SU-DHL-6 (cell line): ENCODE results near the gene ARAP3.

ENCODE experiments used
- H2AFZ ChIP-seq: fragments of 200-600 bp; sonication (generic); 2 replicates; pipeline ENCODE4 v1.6.1; 2014; ENCODE audit warnings: low read depth, mild to moderate bottlenecking, moderate library complexity, mixed read lengths, antibody characterized with exemption, low read length; ENCODE audit not compliant: severe bottlenecking
- H3F3A ChIP-seq: fragments of 200-600 bp; shearing (Covaris generic); 2 replicates; pipeline ENCODE4 v1.6.0; 2016; ENCODE audit warnings: antibody characterized with exemption, mild to moderate bottlenecking; ENCODE audit not compliant: insufficient read depth
- H3K27ac ChIP-seq: fragments of 200-600 bp; sonication (generic); 2 replicates; pipeline ENCODE4 v1.5.1; 2016; ENCODE audit warnings: low read depth, mild to moderate bottlenecking, low read length, moderate library complexity, mixed read lengths
- H3K27me3 ChIP-seq: fragments of 200-600 bp; sonication (generic), shearing (Covaris generic); 2 replicates; pipeline ENCODE4 v1.6.0; 2014; ENCODE audit warnings: mild to moderate bottlenecking, low read length
- H3K36me3 ChIP-seq: fragments of 200-600 bp; sonication (generic); 2 replicates; pipeline ENCODE4 v1.6.1; 2014; ENCODE audit warnings: mild to moderate bottlenecking, low read length, mixed read lengths
- H3K4me2 ChIP-seq: fragments of 300-600, 200-600 bp; shearing (Covaris generic), sonication (generic); 2 replicates; pipeline ENCODE4 v1.6.0; 2014; ENCODE audit warnings: low read length, low read depth, mild to moderate bottlenecking; ENCODE audit not compliant: poor library complexity, severe bottlenecking
- H3K4me3 ChIP-seq: fragments of 200-600 bp; sonication (generic); 2 replicates; pipeline ENCODE4 v1.5.1; 2014; ENCODE audit warnings: antibody characterized with exemption, low read length, mild to moderate bottlenecking, mixed read lengths; ENCODE audit not compliant: insufficient read depth, poor library complexity, severe bottlenecking
- H3K79me2 ChIP-seq: fragments of 200-600 bp; sonication (generic); 2 replicates; pipeline ENCODE4 v1.6.1; 2014; ENCODE audit warnings: mild to moderate bottlenecking, low read length, moderate library complexity; ENCODE audit not compliant: insufficient read depth
- H3K9ac ChIP-seq: fragments of 200-600 bp; sonication (generic); 2 replicates; pipeline ENCODE4 v1.7.0; 2014; ENCODE audit warnings: mild to moderate bottlenecking, low read length
- H3K9me2 ChIP-seq: fragments of 200-600 bp; sonication (generic); replicated peaks from 2 replicates; pipeline ENCODE4 v1.6.1; 2014; ENCODE audit warnings: low read length; ENCODE audit not compliant: insufficient read depth
- H3K9me3 ChIP-seq: fragments of 200-600 bp; sonication (generic); 2 replicates; pipeline ENCODE4 v1.6.1; 2014; ENCODE audit warnings: low read length, mixed read lengths; ENCODE audit not compliant: insufficient read depth
- H4K20me1 ChIP-seq: fragments of 200-600 bp; sonication (generic); 2 replicates; pipeline ENCODE4 v1.6.1; 2014; ENCODE audit warnings: low read depth, mild to moderate bottlenecking, antibody characterized with exemption, low read length, moderate library complexity, mixed read lengths
- CTCF ChIP-seq: fragments of 200-600 bp; sonication (generic); IDR thresholded peaks from one replicate; pipeline ENCODE4 v1.5.1; 2017; ENCODE audit warnings: antibody characterized with exemption, mild to moderate bottlenecking, low read length, moderate library complexity; ENCODE audit not compliant: insufficient read depth, poor library complexity, severe bottlenecking
- EZH2phosphoT487 ChIP-seq: fragments of 200-600 bp; sonication (generic), shearing (Covaris generic); conservative IDR thresholded peaks from 2 replicates; pipeline ENCODE4 v1.6.1; 2018; ENCODE audit warnings: mild to moderate bottlenecking, antibody characterized with exemption, low read length, moderate library complexity, mixed read lengths

Gene ARAP3

GRCh38 chr5:141696431-141696830, 14.4 kb upstream of the ARAP3 start:
- H3K9me2 ChIP-seq: no peaks in the 10 kb centered on the region
- no peaks in the 10 kb centered on the region for H3K79me2 ChIP-seq
- no peaks in the 10 kb centered on the region for H3F3A ChIP-seq
- H3K27me3 ChIP-seq: no peaks in the 10 kb centered on the region
- no peak overlapping the region for H2AFZ ChIP-seq
- no peak overlapping the region for H3K9ac ChIP-seq
- H4K20me1 ChIP-seq: no peaks in the 10 kb centered on the region
- H3K4me3 ChIP-seq: no peak overlapping the region
- H3K36me3 ChIP-seq: no peaks in the 10 kb centered on the region
- H3K27ac ChIP-seq: no peak overlapping the region
- H3K9me3 ChIP-seq: no peaks in the 10 kb centered on the region
- TF ChIP-seq EZH2phosphoT487 (no peak), CTCF (no peak)
- no peak overlapping the region for H3K4me2 ChIP-seq

- TF ChIP-seq CTCF (no peak), EZH2phosphoT487 (no peak)
- Histone ChIP-seq H3K9me2 (no peaks in the 10 kb centered on the region), H3K79me2 (no peaks in the 10 kb centered on the region), H3K4me2 (no peak overlapping the region), H3K27ac (no peak overlapping the region), H3K27me3 (no peaks in the 10 kb centered on the region), H3K9ac (no peak overlapping the region), H3K9me3 (no peaks in the 10 kb centered on the region), H2AFZ (no peak overlapping the region), H3K4me3 (no peak overlapping the region), H4K20me1 (no peaks in the 10 kb centered on the region), H3F3A (no peaks in the 10 kb centered on the region), H3K36me3 (no peaks in the 10 kb centered on the region)
Observed at GRCh38 chr5:141695627-141696215, 13.7 kb upstream of the ARAP3 start.

- H3K9me3 ChIP-seq: no peaks in the 10 kb centered on the region
- no peaks in the 10 kb centered on the region for H3K9me2 ChIP-seq
- no peaks in the 10 kb centered on the region for H3F3A ChIP-seq
- no peak overlapping the region for H3K9ac ChIP-seq
- H3K79me2 ChIP-seq: no peaks in the 10 kb centered on the region
- H4K20me1 ChIP-seq: no peaks in the 10 kb centered on the region
- H3K27me3 ChIP-seq: no peaks in the 10 kb centered on the region
- H2AFZ ChIP-seq: no peak overlapping the region
- no peak overlapping the region for H3K4me2 ChIP-seq
- H3K4me3 ChIP-seq: no peak overlapping the region
- no peak for TF ChIP-seq CTCF
- no peak for TF ChIP-seq EZH2phosphoT487
- no peak overlapping the region for H3K27ac ChIP-seq
- H3K36me3 ChIP-seq: no peaks in the 10 kb centered on the region
Observed at GRCh38 chr5:141694479-141694878, 12.4 kb upstream of the ARAP3 start.
